NCI-H748 (cell line): ENCODE measurements around the gene PCAT7.
"Not testable (repeated sequence)": the region's sequence is repeated elsewhere in the genome, so short reads cannot be mapped to it uniquely, and the experiment has no call there.

Source experiments
- DNase-seq: peaks from one replicate; lab custom pipeline; 2025; ENCODE audit not compliant: unreplicated experiment; lab: John Stamatoyannopoulos, UW

The PCAT7 gene

DNA sequence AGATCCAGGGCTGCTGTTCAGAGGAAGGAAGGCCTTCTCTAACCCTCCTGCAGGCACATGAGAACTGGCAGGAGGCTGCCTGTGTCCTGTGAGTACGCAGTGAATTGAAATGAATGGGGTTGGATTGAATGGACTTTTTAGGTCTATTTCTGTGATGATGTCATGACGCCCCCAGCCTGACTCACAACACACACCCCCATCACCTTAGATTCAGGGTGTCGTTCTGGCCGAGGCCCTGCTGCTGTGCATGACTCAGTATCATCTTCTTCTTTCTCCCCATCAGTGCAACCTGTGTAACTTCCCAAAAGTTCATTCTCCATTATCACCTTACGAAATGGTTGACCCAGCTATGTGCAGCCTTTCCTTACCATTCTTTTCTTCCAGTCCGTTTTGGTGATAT is 5.4 kb downstream of the PCAT7 start:
- no peak for DNase-seq

DNA sequence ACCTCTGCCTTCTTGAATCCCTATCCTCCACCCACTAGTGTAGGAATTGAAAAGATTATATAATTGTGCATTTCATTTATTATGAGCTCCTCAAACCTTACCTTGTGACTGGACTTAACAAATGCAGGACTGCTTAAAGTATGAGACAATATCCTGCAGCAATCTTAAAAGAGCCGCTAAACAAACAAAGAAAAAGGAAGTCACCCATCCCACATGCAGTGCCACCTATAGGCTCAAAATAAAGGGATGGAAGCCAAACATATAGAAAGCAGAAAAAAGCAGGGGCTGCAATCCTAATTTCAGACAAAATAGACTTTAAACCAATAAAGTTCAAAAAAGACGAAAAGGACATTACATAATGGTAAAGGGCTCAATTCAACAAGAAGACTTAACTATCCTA is 8.7 kb downstream of the PCAT7 start:
- DNase-seq: no peak

DNA sequence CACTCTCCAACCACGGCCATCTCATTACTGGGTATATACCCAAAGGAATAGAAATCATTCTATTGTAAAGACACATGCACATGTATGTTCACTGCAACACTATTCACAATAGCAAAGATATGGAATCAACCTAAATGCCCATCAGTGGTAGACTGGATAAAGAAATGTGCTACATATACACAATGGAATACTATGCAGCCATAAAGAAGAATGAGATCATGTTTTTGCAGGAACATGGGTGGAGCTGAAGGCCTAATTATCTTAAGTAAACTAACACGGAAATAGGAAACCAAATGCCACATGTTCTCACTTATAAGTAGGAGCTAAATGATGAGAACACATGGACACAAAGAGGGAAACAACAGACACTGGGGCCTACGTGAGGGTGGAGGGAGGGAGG is 9.4 kb downstream of the PCAT7 start:
- DNase-seq: peak; percentile 8

GRCh38 chr9:94566550-94566949 is 11.7 kb downstream of the PCAT7 start:
- DNase-seq: no peak

- no peak for DNase-seq
Observed at GRCh38 chr9:94567271-94567670, 12.4 kb downstream of the PCAT7 start.

DNA sequence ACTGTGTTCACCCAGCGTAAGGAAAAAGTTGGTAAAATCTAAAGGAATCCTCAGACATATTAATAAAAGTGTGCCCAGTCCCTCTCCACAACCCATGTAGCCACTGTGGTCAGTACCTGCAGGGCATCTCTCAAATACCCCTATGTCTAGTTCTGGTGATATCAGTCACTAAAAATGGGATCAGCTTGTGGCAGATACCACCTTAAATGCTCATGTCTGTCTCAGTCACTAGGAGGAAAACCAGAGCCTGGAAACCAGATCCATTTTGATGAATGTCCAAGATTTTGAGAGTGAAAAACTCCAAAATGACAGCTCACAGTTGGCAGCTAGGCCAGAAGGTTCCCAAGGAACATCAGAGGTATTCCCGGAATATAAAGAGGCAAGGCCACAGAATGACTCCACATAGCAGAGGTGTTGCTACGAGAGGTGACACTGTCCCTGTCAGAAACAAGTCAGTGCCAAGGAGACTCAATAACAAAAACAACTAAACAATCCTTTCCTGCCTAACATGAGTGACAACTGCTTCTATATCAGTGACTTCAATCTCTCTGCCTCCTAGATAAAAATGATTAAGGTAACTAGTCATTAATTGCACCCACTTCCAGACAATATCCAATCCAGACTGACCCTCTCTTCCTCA is 13.5 kb downstream of the PCAT7 start:
- no peak for DNase-seq

GRCh38 chr9:94568972-94569712 is 14.3 kb downstream of the PCAT7 start:
- no peak for DNase-seq

- no peak for DNase-seq
Observed at GRCh38 chr9:94576131-94576530, 21.2 kb downstream of the PCAT7 start.

DNA sequence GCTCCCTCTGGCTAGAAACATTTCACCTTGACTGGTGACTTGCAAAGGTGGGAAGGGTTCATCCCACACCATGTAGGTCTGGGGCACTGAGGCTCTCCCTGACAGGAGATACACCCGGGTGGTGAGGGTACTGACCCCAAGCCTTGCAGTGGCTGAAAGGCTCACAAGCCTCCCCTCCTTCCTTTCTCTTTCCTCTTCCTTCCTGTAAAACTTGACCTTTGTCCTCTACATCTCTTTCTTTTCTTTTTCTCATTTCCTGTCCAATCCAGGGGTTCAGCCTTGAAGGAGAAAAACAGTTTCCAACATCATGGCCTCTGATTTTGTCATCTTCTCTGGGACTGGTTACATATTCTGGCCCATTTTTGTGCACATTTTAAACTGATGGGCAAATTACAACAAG is 22.2 kb downstream of the PCAT7 start:
- no peak for DNase-seq

DNA sequence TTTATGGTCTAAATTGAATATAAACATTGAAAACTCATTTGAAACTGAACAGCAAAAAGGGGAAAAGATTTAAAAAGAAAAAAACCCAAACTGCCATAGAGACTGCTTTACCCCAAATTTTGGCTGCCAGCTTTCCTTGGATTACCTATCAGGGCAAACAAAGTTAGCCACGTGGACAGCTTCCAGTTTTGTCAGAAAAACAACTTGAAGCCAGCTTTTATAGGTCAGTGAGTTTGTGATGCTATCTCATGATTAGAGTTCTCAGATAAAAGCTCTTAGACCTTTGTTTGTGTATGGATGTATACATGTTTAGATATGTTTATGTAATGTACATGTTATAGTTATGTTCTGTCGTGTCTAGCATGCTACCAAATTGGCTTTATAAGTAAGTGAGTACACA is 22.7 kb downstream of the PCAT7 start:
- DNase-seq: no peak

GRCh38 chr9:94581728-94582127 is 26.8 kb downstream of the PCAT7 start:
- no peak for DNase-seq

DNA sequence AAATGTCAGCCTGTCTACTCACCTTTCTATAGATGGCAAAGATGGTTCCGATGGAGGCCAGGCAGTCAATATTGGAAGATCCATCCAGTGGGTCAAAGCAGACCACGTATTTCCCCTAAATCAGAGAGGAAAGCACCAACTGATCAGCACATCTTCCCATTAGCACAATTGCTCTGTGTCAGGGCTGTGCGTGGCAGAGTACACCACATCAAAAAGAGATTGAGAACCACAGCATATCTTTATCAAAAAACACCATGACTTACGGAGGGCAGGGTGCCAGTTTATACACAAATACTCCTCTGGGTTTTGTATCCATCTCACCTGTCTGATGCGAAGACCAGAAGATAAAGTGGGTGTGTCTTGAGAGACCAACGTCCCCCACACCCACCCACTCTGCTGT is 29.7 kb downstream of the PCAT7 start:
- DNase-seq: no peak

- no peak for DNase-seq
Observed at GRCh38 chr9:94586316-94586715, 31.4 kb downstream of the PCAT7 start.

- no peak for DNase-seq
Observed at GRCh38 chr9:94586814-94587213, 31.9 kb downstream of the PCAT7 start.

- no peak for DNase-seq
Observed at GRCh38 chr9:94588681-94589080, 33.8 kb downstream of the PCAT7 start.

GRCh38 chr9:94591046-94591545 is 36.2 kb downstream of the PCAT7 start:
- DNase-seq: not testable (repeated sequence)

GRCh38 chr9:94591876-94592275 is 37.0 kb downstream of the PCAT7 start:
- DNase-seq: peak; percentile 24

DNA sequence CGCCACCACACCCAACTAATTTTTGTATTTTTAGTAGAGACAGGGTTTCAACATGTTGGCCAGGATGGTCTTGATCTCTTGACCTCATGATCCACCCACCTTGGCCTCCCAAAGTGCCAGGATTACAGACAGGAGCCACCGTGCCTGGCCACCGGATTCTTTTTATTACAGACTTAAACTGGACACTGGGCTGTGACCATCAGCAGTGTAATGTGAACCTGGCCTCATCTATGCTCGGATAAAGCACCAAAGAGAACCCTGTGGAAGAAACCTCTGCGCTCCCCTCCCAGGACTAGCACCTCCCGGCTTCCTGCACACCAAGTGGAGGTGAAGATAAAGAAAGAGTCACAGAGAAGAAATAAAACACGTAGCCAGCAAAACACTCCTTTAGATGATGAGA is 37.8 kb downstream of the PCAT7 start:
- not testable (repeated sequence) for DNase-seq

- no peak for DNase-seq
Observed at GRCh38 chr9:94593459-94594345, 38.8 kb downstream of the PCAT7 start, which contains the start of gene FBP2. Gene FBP2, minus strand, starts transcription at chr9:94593824. Its CDS starts 98 bp downstream, at chr9:94593726.

GRCh38 chr9:94599102-94599501 is 44.2 kb downstream of the PCAT7 start:
- no peak for DNase-seq

DNA sequence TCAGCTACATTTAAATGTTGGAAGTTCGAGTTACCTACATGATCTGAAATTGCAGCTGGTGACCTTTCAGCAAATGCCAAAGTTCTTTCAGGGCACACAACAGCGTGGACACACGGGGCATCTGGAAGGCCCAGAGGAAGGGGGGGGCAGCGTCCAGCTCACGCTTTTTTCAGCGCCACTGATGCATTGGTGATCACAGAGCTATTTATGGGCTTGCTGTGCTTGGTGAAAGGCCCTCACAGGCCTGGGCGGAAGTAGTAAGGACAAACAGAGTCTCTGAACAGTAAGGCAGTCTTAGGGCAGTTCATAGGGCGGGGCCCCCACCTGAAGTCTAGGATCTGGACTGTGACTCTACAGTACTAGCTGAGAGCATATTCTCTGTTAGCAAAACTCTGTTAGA is 45.4 kb downstream of the PCAT7 start:
- no peak for DNase-seq

DNA sequence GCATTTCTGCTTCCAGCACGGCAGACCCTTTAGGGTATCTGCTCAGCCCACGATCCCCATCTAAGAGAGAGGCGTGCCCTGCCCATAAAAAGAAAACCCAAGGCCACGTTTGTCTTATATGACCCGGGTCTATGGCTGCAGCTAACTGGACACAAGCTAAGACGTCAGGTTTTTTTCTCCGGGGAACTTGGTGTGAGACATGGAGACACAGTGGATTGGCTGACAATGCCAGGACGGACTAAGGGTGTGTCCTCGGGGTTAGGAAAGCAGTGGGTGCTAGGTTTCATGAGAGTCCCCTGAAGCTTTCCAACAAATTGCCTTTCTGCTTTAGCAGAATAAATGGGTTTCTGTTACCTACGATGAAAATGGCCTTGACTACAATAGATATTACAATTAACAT is 45.8 kb downstream of the PCAT7 start:
- no peak for DNase-seq
